Skeletal muscle satellite cell (primary cell): ENCODE results near the gene PRL. TPM values are rescaled to one million over a fixed set of nuclear protein-coding genes. Genes with fewer than 3 reads are reported as not detected.

Experiments
- H3K27me3 ChIP-seq: 2 replicates; pipeline ENCODE4 v1.7.0; 2013; ENCODE audit warnings: low read length; ENCODE audit not compliant: control insufficient read depth, insufficient read depth
- H3K36me3 ChIP-seq: 2 replicates; pipeline ENCODE4 v1.7.0; 2013; ENCODE audit warnings: mild to moderate bottlenecking, control low read depth, low read length; ENCODE audit not compliant: insufficient read depth
- H3K4me1 ChIP-seq: 2 replicates; pipeline ENCODE4 v1.7.0; 2013; ENCODE audit warnings: low read length; ENCODE audit not compliant: control insufficient read depth, insufficient read depth
- H3K4me2 ChIP-seq: 2 replicates; pipeline ENCODE4 v1.7.0; 2013; ENCODE audit warnings: mild to moderate bottlenecking, low read length
- H3K4me3 ChIP-seq: 2 replicates; pipeline ENCODE4 v1.7.0; 2013; ENCODE audit warnings: low read length
- H3K9ac ChIP-seq: 2 replicates; pipeline ENCODE4 v1.7.0; 2013; ENCODE audit warnings: mild to moderate bottlenecking, low read depth, low read length, moderate library complexity
- H3K9me3 ChIP-seq: replicated peaks from 2 replicates; pipeline ENCODE4 v1.7.0; 2013; ENCODE audit warnings: mild to moderate bottlenecking, control low read depth, low read length
- total RNA-seq: library from RNA; depleted of rRNA; stranded (reverse); fragments of >200 nt; gene quantifications from 2 replicates; pipeline ENCODE4 v1.2.3, GENCODE V29; 2012; rRNA removed

Gene PRL
- 0.22 TPM in 1 of 2 replicates, not detected in the other for total RNA-seq

DNA sequence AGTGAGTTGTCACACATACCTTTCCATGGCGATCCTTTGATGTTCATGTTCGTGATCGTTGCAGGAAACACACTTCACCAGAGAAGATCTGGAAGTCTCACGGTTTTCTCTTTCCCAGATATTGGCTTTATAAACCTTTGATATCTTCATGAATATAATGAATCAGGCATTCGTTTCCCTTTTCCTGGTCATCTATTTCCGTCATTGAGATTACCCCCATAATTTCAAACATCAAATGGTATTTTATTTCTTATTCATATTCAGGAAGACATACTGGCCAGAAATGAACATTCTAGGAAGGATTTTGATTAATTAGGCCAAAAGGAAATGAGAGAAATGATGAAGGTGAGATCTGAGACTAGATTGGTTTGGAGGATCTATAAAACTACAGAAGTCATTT is at the start of gene PRL:
PRL (minus strand) TSS at position 101 of the 400 bp plus-strand sequence; CDS start at position 47, 54 bp downstream.
- Histone ChIP-seq H3K9ac (no peak within 1 kb of the TSS), H3K36me3 (no peaks in the 10 kb centered on the region), H3K4me3 (no peak within 1 kb of the TSS), H3K9me3 (no peaks in the 10 kb centered on the region), H3K4me1 (no peaks in the 10 kb centered on the region), H3K4me2 (no peak within 1 kb of the TSS), H3K27me3 (no peaks in the 10 kb centered on the region)

DNA sequence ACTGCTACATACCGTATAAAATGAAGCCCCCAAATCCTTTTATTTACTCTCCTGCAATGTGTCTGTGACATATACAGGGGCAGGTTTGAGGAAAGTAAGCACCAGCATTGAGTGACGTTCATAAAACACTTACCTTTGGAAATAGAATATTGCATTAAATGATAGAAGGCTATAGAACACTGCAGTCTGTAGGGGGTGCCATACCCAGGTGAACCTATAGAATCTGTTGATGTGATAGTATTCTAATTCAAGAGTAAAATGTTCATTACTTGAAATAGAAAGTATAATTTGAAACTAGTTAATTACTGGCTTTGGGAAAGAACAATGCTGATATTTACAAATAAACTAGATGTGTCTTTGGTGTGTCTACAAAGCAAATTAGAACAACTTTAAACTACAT is 47.0 kb upstream of the PRL start:
- H3K4me2 ChIP-seq: no peak overlapping the region
- no peaks in the 10 kb centered on the region for H3K27me3 ChIP-seq
- H3K4me3 ChIP-seq: no peak overlapping the region
- H3K9ac ChIP-seq: no peak overlapping the region
- no peaks in the 10 kb centered on the region for H3K4me1 ChIP-seq
- H3K36me3 ChIP-seq: no peaks in the 10 kb centered on the region
- no peaks in the 10 kb centered on the region for H3K9me3 ChIP-seq

GRCh38 chr6:22334778-22335177 is 37.9 kb upstream of the PRL start:
- Histone ChIP-seq H3K9ac (no peak overlapping the region), H3K36me3 (no peaks in the 10 kb centered on the region), H3K9me3 (no peaks in the 10 kb centered on the region), H3K4me3 (no peak overlapping the region), H3K27me3 (no peaks in the 10 kb centered on the region), H3K4me1 (no peaks in the 10 kb centered on the region), H3K4me2 (no peak overlapping the region)

DNA sequence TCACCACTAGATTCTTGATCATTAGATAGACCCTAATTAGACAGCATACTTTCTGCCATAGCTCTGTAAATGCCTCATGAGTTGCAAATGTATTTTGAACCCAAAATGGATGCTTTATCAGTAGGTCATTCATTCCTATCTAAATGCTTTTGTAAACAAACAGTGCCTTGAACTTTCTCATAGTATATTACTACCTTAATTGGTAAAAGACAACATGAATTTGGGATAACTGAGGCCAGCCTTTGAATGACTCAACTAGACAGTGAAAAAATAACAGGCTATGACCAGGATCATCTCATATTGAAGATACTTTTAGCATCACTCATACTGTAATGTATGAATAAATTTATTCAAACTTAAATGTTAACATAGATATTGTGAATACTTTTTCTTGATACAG is 37.0 kb upstream of the PRL start:
- Histone ChIP-seq H3K4me1 (no peaks in the 10 kb centered on the region), H3K4me3 (no peak overlapping the region), H3K4me2 (no peak overlapping the region), H3K9me3 (no peaks in the 10 kb centered on the region), H3K27me3 (no peaks in the 10 kb centered on the region), H3K36me3 (no peaks in the 10 kb centered on the region), H3K9ac (no peak overlapping the region)

DNA sequence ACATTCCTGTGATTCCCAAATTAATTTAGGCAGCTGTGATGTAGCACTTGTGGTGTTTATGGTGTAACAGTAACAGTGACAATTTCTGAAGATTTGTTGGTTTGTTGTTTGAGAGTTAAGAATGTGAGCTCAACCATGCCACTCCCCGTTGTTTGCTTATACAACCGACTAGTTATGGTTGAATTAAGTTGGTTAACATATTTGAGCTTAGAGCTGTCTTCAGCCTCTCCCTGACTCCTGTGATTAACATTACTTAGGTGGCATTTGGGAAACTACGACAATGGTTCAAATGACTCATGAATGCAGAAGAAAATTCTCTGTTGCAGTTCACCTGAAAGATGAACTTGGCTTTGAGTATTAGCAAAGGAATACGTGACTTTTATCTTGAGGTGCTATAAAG is 35.9 kb upstream of the PRL start:
- Histone ChIP-seq H3K4me1 (no peaks in the 10 kb centered on the region), H3K9me3 (no peaks in the 10 kb centered on the region), H3K4me2 (no peak overlapping the region), H3K27me3 (no peaks in the 10 kb centered on the region), H3K36me3 (no peaks in the 10 kb centered on the region), H3K9ac (no peak overlapping the region), H3K4me3 (no peak overlapping the region)

- no peak overlapping the region for H3K4me3 ChIP-seq
- no peak overlapping the region for H3K9ac ChIP-seq
- no peaks in the 10 kb centered on the region for H3K27me3 ChIP-seq
- H3K4me2 ChIP-seq: no peak overlapping the region
- no peaks in the 10 kb centered on the region for H3K9me3 ChIP-seq
- H3K4me1 ChIP-seq: no peaks in the 10 kb centered on the region
- H3K36me3 ChIP-seq: no peaks in the 10 kb centered on the region
Measured at GRCh38 chr6:22332216-22332615, 35.4 kb upstream of the PRL start.

DNA sequence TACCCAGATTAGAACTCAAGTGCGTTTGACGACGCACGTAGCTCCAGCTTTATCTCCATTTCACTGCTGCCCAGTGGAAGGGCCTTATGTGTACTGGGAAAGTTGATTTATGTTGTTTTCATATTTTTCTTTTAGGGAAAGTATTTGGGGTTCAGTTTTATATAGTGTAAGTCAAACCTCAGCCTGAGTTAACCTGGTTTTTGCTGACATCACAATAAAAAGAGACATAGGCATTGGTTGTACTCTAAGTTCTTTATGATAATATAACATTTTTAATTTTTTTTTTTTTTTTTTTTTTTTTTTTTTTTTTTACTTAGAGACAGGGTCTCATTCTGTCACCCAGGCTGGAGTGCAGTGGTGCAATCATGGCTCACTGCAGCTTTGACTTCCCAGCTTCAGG is 34.1 kb upstream of the PRL start:
- Histone ChIP-seq H3K9ac (no peak overlapping the region), H3K36me3 (no peaks in the 10 kb centered on the region), H3K4me1 (no peaks in the 10 kb centered on the region), H3K4me3 (no peak overlapping the region), H3K9me3 (no peaks in the 10 kb centered on the region), H3K4me2 (no peak overlapping the region), H3K27me3 (no peaks in the 10 kb centered on the region)

DNA sequence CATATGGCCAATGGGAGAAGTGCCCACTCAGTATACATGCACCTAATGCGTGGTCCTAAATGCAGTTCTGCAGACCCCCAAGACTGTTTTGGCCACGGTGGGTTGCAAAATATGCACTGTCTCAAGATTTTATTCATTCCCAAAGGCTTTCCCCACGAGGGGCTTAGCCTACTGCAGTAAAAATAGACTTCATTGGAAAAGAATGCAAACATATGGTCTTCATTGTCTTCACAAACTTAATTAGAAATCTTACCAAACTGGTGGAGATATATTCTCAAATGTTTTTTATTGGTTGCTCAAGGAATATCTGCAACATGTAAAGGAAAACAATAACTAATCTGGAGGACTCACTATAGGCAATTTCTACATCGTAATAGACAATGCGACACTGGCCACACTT is 31.6 kb upstream of the PRL start:
- Histone ChIP-seq H3K4me1 (no peaks in the 10 kb centered on the region), H3K36me3 (no peaks in the 10 kb centered on the region), H3K9me3 (no peaks in the 10 kb centered on the region), H3K27me3 (no peaks in the 10 kb centered on the region), H3K4me3 (no peak overlapping the region), H3K9ac (no peak overlapping the region), H3K4me2 (no peak overlapping the region)

- no peak overlapping the region for H3K9ac ChIP-seq
- H3K9me3 ChIP-seq: no peaks in the 10 kb centered on the region
- H3K4me3 ChIP-seq: no peak overlapping the region
- no peak overlapping the region for H3K4me2 ChIP-seq
- no peaks in the 10 kb centered on the region for H3K36me3 ChIP-seq
- no peaks in the 10 kb centered on the region for H3K27me3 ChIP-seq
- no peaks in the 10 kb centered on the region for H3K4me1 ChIP-seq
Measured at GRCh38 chr6:22327881-22328280, 31.0 kb upstream of the PRL start.

- Histone ChIP-seq H3K9me3 (no peaks in the 10 kb centered on the region), H3K9ac (no peak overlapping the region), H3K4me2 (no peak overlapping the region), H3K27me3 (no peaks in the 10 kb centered on the region), H3K4me3 (no peak overlapping the region), H3K36me3 (no peaks in the 10 kb centered on the region), H3K4me1 (no peaks in the 10 kb centered on the region)
Measured at GRCh38 chr6:22326500-22326899, 29.7 kb upstream of the PRL start.

GRCh38 chr6:22325481-22325880 is 28.6 kb upstream of the PRL start:
- Histone ChIP-seq H3K9me3 (no peaks in the 10 kb centered on the region), H3K27me3 (no peaks in the 10 kb centered on the region), H3K9ac (no peak overlapping the region), H3K36me3 (no peaks in the 10 kb centered on the region), H3K4me3 (no peak overlapping the region), H3K4me1 (peaks cover 8% of the 10 kb centered on the region), H3K4me2 (no peak overlapping the region)

GRCh38 chr6:22323848-22324247 is 27.0 kb upstream of the PRL start:
- H3K9ac ChIP-seq: no peak overlapping the region
- no peaks in the 10 kb centered on the region for H3K36me3 ChIP-seq
- H3K27me3 ChIP-seq: no peaks in the 10 kb centered on the region

More at GRCh38 chr6:22323848-22324247, 27.0 kb upstream of the PRL start:
- Histone ChIP-seq H3K9me3 (no peaks in the 10 kb centered on the region), H3K4me2 (no peak overlapping the region), H3K4me3 (no peak overlapping the region), H3K4me1 (peaks cover 11% of the 10 kb centered on the region)
